SK-N-SH (cell line): ENCODE results near the gene ADGRG7.

Experiments
- EZH2phosphoT487 ChIP-seq: fragments of 200-600 bp; sonication (generic); IDR thresholded peaks from 2 replicates; pipeline ENCODE4 v1.6.1; 2017; ENCODE audit warnings: low read depth, mixed run types, mild to moderate bottlenecking, antibody characterized with exemption, moderate library complexity, borderline replicate concordance
- GABPA ChIP-seq: IDR thresholded peaks from 2 replicates; pipeline ENCODE4 v1.4.0; 2012; ENCODE audit warnings: low read depth, mild to moderate bottlenecking
- RAD21 ChIP-seq: IDR thresholded peaks from 2 replicates; pipeline ENCODE4 v1.6.1; 2012; ENCODE audit warnings: mild to moderate bottlenecking, low read length
- TEAD4 ChIP-seq: IDR thresholded peaks from 2 replicates; pipeline ENCODE4 v1.4.0; 2012; ENCODE audit warnings: mild to moderate bottlenecking, borderline replicate concordance; ENCODE audit not compliant: insufficient read depth
- TF ChIP-seq, protein P1 (sequence below): fragments of 200-600 bp; sonication (generic); IDR thresholded peaks from 2 replicates; pipeline ENCODE4 v1.6.1; 2017; ENCODE audit warnings: antibody characterized with exemption, mild to moderate bottlenecking, moderate library complexity
- TF ChIP-seq, protein P2 (sequence below): IDR thresholded peaks from 2 replicates; pipeline ENCODE4 v1.6.1; 2012; ENCODE audit warnings: mild to moderate bottlenecking, low read depth, low read length, moderate library complexity

DNA sequence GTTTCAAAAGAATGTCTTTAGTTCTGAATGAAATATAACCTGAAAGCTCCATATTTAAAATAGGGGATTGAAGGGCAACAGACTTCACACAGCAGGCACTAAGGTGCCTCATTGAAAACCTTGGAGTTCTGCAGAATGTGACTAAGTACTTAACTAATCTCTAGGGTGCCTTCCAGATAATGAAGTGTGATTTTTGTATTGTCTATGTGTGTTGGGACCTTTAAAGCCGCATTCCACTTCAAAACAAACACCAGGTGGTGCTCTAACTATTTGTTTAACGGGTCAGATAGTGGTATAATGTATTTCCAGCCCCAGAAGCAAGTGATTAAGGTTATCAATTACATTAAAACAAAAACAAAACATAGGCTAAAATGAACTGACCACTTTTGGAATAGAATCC, 127.9 kb downstream of the ADGRG7 start:
- TF ChIP-seq EZH2phosphoT487 (no peak), RAD21 (peak; percentile 70), GABPA (no peak), TEAD4 (no peak)
- TF ChIP-seq, protein P1, sequence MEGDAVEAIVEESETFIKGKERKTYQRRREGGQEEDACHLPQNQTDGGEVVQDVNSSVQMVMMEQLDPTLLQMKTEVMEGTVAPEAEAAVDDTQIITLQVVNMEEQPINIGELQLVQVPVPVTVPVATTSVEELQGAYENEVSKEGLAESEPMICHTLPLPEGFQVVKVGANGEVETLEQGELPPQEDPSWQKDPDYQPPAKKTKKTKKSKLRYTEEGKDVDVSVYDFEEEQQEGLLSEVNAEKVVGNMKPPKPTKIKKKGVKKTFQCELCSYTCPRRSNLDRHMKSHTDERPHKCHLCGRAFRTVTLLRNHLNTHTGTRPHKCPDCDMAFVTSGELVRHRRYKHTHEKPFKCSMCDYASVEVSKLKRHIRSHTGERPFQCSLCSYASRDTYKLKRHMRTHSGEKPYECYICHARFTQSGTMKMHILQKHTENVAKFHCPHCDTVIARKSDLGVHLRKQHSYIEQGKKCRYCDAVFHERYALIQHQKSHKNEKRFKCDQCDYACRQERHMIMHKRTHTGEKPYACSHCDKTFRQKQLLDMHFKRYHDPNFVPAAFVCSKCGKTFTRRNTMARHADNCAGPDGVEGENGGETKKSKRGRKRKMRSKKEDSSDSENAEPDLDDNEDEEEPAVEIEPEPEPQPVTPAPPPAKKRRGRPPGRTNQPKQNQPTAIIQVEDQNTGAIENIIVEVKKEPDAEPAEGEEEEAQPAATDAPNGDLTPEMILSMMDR, result peak; percentile 63
- TF ChIP-seq, protein P2, sequence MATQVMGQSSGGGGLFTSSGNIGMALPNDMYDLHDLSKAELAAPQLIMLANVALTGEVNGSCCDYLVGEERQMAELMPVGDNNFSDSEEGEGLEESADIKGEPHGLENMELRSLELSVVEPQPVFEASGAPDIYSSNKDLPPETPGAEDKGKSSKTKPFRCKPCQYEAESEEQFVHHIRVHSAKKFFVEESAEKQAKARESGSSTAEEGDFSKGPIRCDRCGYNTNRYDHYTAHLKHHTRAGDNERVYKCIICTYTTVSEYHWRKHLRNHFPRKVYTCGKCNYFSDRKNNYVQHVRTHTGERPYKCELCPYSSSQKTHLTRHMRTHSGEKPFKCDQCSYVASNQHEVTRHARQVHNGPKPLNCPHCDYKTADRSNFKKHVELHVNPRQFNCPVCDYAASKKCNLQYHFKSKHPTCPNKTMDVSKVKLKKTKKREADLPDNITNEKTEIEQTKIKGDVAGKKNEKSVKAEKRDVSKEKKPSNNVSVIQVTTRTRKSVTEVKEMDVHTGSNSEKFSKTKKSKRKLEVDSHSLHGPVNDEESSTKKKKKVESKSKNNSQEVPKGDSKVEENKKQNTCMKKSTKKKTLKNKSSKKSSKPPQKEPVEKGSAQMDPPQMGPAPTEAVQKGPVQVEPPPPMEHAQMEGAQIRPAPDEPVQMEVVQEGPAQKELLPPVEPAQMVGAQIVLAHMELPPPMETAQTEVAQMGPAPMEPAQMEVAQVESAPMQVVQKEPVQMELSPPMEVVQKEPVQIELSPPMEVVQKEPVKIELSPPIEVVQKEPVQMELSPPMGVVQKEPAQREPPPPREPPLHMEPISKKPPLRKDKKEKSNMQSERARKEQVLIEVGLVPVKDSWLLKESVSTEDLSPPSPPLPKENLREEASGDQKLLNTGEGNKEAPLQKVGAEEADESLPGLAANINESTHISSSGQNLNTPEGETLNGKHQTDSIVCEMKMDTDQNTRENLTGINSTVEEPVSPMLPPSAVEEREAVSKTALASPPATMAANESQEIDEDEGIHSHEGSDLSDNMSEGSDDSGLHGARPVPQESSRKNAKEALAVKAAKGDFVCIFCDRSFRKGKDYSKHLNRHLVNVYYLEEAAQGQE, result no peak
